HepG2 (cell line): ENCODE results near the gene TUBG1. TPM values are rescaled to one million over a fixed set of nuclear protein-coding genes. Genes with fewer than 3 reads are reported as not detected.
A peak's percentile ranks its signal among the peaks of the same experiment; 100 is the strongest.

ENCODE experiments used
- BORCS8-MEF2B ChIP-seq: sonication (generic); formaldehyde crosslinking; IDR thresholded peaks from 2 replicates; pipeline ENCODE4 v1.8.0; 2022; ENCODE audit warnings: mild to moderate bottlenecking, missing genetic modification reagents
- GABPA ChIP-seq, 2 experiments: IDR thresholded peaks; 2 replicates each; pipeline ENCODE4 v1.6.1; 2011 to 2016; ENCODE audit warnings: low read depth in 2 of 2, low read length in 1 of 2, missing biosample characterization in 1 of 2, missing genetic modification characterization in 1 of 2
- MATR3 ChIP-seq: sonication (generic); formaldehyde crosslinking; IDR thresholded peaks from 2 replicates; pipeline ENCODE4 v1.4.0; 2020; ENCODE audit warnings: missing genetic modification reagents
- MLLT10 ChIP-seq: sonication (generic); formaldehyde crosslinking; IDR thresholded peaks from 2 replicates; pipeline ENCODE4 v1.4.0; 2020; ENCODE audit warnings: missing genetic modification reagents
- NAIF1 ChIP-seq: sonication (generic); formaldehyde crosslinking; IDR thresholded peaks from 2 replicates; pipeline ENCODE4 v1.5.0; 2020; ENCODE audit warnings: mild to moderate bottlenecking, missing genetic modification reagents, borderline replicate concordance
- NR1H2 ChIP-seq: sonication (generic); formaldehyde crosslinking; IDR thresholded peaks from 2 replicates; pipeline ENCODE4 v1.8.1; 2022; ENCODE audit warnings: low read depth, missing genetic modification reagents, borderline replicate concordance
- POLR2A ChIP-seq, 2 experiments: IDR thresholded peaks; 2 replicates each; pipeline ENCODE4 v1.6.1; 2011; ENCODE audit warnings: low read depth in 2 of 2, low read length in 2 of 2, mild to moderate bottlenecking in 1 of 2, moderate library complexity in 1 of 2; ENCODE audit not compliant: insufficient read depth in 1 of 2
- SRSF9 ChIP-seq: fragments of 200-400 bp; formaldehyde crosslinking; IDR thresholded peaks from 2 replicates; pipeline ENCODE4 v1.6.1; 2018; ENCODE audit warnings: borderline replicate concordance, mild to moderate bottlenecking, low read depth, low read length; ENCODE audit not compliant: insufficient read depth, poor library complexity, severe bottlenecking
- ZFP36L1 ChIP-seq: sonication (generic); formaldehyde crosslinking; IDR thresholded peaks from 2 replicates; pipeline ENCODE4 v1.8.0; 2022; ENCODE audit warnings: mild to moderate bottlenecking, missing genetic modification reagents, moderate library complexity
- ZNF225 ChIP-seq: sonication (generic); formaldehyde crosslinking; IDR thresholded peaks from 2 replicates; pipeline ENCODE4 v1.4.0; 2020; ENCODE audit warnings: mild to moderate bottlenecking, missing genetic modification reagents
- ZNF350 ChIP-seq: sonication (generic); formaldehyde crosslinking; IDR thresholded peaks from 2 replicates; pipeline ENCODE4 v1.4.0; 2020; ENCODE audit warnings: mild to moderate bottlenecking, low read depth, missing genetic modification reagents, borderline replicate concordance
- ZNF446 ChIP-seq: sonication (generic); formaldehyde crosslinking; IDR thresholded peaks from 2 replicates; pipeline ENCODE4 v1.5.0; 2020; ENCODE audit warnings: mild to moderate bottlenecking, missing genetic modification reagents
- ZNF772 ChIP-seq: sonication (generic); formaldehyde crosslinking; IDR thresholded peaks from 2 replicates; pipeline ENCODE4 v1.5.0; 2020; ENCODE audit warnings: mild to moderate bottlenecking, missing genetic modification reagents
- polyA plus RNA-seq, 8 experiments: library from polyadenylated mRNA; depleted of rRNA in 3 of 8; stranded (reverse) in 7 of 8; unstranded in 1 of 8; fragments of >200 nt; fragmentation: Illumina TruSeq in 4 of 8; extraction: Trizol in 4 of 8; gene quantifications; 2 replicates each; pipeline versions ENCODE4 v1.2.1 to v1.2.3, GENCODE V29; 2011 to 2016; ENCODE audit warnings: low read depth in 4 of 8, missing spikeins in 1 of 8, mixed read lengths in 1 of 8; ENCODE audit not compliant: insufficient read depth in 1 of 8
- total RNA-seq, 5 experiments: library from RNA; depleted of rRNA; stranded (reverse); fragments of >200 nt; fragmentation: Illumina TruSeq; extraction: Trizol; gene quantifications; 2 replicates each; pipeline ENCODE4 v1.2.3, GENCODE V29; 2016; ENCODE audit warnings: low read depth in 1 of 5
- TF ChIP-seq, protein P1 (sequence below): sonication (generic); formaldehyde crosslinking; IDR thresholded peaks from 2 replicates; pipeline ENCODE4 v1.9.0; 2022; ENCODE audit warnings: missing genetic modification reagents, mild to moderate bottlenecking, borderline replicate concordance
- TF ChIP-seq, protein P2 (sequence below): sonication (generic); formaldehyde crosslinking; IDR thresholded peaks from 2 replicates; pipeline ENCODE4 v1.9.0; 2022; ENCODE audit warnings: low read depth, missing genetic modification reagents
- TF ChIP-seq, protein P3 (sequence below): sonication (generic); formaldehyde crosslinking; IDR thresholded peaks from 2 replicates; pipeline ENCODE4 v1.4.0; 2020; ENCODE audit warnings: missing genetic modification reagents, mild to moderate bottlenecking, borderline replicate concordance
- TF ChIP-seq, protein P4 (sequence below): sonication (generic); formaldehyde crosslinking; IDR thresholded peaks from 2 replicates; pipeline ENCODE4 v1.4.0; 2020; ENCODE audit warnings: mild to moderate bottlenecking, missing genetic modification reagents
- TF ChIP-seq, protein P5 (sequence below): sonication (generic); formaldehyde crosslinking; IDR thresholded peaks from 2 replicates; pipeline ENCODE4 v1.4.0; 2020; ENCODE audit warnings: missing genetic modification reagents, borderline replicate concordance

TUBG1 gene
- total and polyA plus RNA-seq, 2 of the 13 experiments (the other 11 are each of a cell fraction or from before 2014, with no cell fraction given): 74.1 to 137 TPM

DNA sequence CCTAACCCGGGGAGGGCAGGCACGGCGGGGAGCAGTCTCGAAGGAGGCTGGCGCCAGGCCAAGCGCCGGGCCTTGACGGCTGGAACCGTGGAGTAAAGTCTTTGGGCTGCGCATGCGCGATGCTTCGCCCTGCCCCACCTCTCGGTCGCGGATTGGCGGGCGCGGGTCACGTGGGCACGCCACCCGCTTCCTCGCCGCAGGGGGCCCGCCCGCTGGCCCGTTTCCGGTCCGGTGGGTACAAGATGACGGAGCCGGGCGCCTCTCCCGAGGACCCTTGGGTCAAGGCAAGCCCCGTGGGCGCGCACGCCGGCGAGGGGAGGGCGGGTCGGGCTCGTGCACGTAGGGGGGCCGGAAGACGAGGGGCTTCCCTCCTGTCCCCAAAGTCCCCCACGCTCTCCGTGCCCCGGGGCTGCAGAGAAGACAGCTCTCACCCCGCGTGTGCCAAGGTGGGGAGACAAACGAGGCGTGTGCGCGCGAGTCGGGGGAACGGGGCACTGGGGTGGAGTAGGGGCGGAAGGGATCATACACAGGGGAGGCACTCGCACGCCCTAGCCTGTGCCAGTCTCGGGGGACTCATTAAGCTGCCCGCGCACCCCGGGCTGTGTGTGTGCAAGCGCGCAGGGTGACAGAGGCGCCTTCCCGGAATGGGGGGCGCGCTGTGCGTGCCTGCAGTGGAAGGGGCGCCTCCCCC is 42.5 kb upstream of the TUBG1 start, which contains the start of gene MLX (continued):
- TF ChIP-seq, protein P1, sequence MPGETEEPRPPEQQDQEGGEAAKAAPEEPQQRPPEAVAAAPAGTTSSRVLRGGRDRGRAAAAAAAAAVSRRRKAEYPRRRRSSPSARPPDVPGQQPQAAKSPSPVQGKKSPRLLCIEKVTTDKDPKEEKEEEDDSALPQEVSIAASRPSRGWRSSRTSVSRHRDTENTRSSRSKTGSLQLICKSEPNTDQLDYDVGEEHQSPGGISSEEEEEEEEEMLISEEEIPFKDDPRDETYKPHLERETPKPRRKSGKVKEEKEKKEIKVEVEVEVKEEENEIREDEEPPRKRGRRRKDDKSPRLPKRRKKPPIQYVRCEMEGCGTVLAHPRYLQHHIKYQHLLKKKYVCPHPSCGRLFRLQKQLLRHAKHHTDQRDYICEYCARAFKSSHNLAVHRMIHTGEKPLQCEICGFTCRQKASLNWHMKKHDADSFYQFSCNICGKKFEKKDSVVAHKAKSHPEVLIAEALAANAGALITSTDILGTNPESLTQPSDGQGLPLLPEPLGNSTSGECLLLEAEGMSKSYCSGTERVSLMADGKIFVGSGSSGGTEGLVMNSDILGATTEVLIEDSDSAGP (CRISPR knock-in tag): peak; percentile 92
- peak; percentile 98 for TF ChIP-seq BORCS8-MEF2B
- TF ChIP-seq, protein P2, sequence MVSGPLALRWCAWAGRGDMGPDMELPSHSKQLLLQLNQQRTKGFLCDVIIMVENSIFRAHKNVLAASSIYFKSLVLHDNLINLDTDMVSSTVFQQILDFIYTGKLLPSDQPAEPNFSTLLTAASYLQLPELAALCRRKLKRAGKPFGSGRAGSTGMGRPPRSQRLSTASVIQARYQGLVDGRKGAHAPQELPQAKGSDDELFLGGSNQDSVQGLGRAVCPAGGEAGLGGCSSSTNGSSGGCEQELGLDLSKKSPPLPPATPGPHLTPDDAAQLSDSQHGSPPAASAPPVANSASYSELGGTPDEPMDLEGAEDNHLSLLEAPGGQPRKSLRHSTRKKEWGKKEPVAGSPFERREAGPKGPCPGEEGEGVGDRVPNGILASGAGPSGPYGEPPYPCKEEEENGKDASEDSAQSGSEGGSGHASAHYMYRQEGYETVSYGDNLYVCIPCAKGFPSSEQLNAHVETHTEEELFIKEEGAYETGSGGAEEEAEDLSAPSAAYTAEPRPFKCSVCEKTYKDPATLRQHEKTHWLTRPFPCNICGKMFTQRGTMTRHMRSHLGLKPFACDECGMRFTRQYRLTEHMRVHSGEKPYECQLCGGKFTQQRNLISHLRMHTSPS (CRISPR knock-in tag): peak; percentile 90
- peak; percentile 91; the same call in 1 of the 2 replicates for TF ChIP-seq ZNF350 (CRISPR knock-in tag)
- no peak for TF ChIP-seq MLLT10 (CRISPR knock-in tag)
- TF ChIP-seq NAIF1: peak; percentile 82; the same call in 1 of the 2 replicates
- no peak for TF ChIP-seq MATR3
- no peak for TF ChIP-seq ZNF772 (CRISPR knock-in tag)
- no peak; the same call in 1 of the 2 replicates for TF ChIP-seq ZFP36L1 (CRISPR knock-in tag)
- no peak for TF ChIP-seq ZNF446 (CRISPR knock-in tag)
- TF ChIP-seq, protein P3, sequence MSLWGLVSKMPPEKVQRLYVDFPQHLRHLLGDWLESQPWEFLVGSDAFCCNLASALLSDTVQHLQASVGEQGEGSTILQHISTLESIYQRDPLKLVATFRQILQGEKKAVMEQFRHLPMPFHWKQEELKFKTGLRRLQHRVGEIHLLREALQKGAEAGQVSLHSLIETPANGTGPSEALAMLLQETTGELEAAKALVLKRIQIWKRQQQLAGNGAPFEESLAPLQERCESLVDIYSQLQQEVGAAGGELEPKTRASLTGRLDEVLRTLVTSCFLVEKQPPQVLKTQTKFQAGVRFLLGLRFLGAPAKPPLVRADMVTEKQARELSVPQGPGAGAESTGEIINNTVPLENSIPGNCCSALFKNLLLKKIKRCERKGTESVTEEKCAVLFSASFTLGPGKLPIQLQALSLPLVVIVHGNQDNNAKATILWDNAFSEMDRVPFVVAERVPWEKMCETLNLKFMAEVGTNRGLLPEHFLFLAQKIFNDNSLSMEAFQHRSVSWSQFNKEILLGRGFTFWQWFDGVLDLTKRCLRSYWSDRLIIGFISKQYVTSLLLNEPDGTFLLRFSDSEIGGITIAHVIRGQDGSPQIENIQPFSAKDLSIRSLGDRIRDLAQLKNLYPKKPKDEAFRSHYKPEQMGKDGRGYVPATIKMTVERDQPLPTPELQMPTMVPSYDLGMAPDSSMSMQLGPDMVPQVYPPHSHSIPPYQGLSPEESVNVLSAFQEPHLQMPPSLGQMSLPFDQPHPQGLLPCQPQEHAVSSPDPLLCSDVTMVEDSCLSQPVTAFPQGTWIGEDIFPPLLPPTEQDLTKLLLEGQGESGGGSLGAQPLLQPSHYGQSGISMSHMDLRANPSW (CRISPR knock-in tag): peak; percentile 80; the same call in 1 of the 2 replicates
- 0 out of 2 replicates have a peak, but pooled peaks have one; percentile 12 for TF ChIP-seq ZNF225 (CRISPR knock-in tag)
- TF ChIP-seq SRSF9: no peak
- TF ChIP-seq, protein P4, sequence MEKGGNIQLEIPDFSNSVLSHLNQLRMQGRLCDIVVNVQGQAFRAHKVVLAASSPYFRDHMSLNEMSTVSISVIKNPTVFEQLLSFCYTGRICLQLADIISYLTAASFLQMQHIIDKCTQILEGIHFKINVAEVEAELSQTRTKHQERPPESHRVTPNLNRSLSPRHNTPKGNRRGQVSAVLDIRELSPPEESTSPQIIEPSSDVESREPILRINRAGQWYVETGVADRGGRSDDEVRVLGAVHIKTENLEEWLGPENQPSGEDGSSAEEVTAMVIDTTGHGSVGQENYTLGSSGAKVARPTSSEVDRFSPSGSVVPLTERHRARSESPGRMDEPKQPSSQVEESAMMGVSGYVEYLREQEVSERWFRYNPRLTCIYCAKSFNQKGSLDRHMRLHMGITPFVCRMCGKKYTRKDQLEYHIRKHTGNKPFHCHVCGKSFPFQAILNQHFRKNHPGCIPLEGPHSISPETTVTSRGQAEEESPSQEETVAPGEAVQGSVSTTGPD: no peak
- peak in 1 of 2 experiments; percentile 60; a peak in 2 of 4 replicates for TF ChIP-seq POLR2A (IDR thresholded peaks at IDR 0.05; ENCODE audit: insufficient read depth in 1 of 2, low read depth in 2 of 2, low read length in 2 of 2)
- 0 out of 2 replicates have a peak, but pooled peaks have one; percentile 33 for TF ChIP-seq NR1H2 (CRISPR knock-in tag)
- TF ChIP-seq GABPA (IDR thresholded peaks at IDR 0.05; ENCODE audit: low read depth, low read length): no peak
- peak; percentile 84 for TF ChIP-seq GABPA (CRISPR knock-in tag; IDR thresholded peaks at IDR 0.05; ENCODE audit: low read depth)
- TF ChIP-seq, protein P5, sequence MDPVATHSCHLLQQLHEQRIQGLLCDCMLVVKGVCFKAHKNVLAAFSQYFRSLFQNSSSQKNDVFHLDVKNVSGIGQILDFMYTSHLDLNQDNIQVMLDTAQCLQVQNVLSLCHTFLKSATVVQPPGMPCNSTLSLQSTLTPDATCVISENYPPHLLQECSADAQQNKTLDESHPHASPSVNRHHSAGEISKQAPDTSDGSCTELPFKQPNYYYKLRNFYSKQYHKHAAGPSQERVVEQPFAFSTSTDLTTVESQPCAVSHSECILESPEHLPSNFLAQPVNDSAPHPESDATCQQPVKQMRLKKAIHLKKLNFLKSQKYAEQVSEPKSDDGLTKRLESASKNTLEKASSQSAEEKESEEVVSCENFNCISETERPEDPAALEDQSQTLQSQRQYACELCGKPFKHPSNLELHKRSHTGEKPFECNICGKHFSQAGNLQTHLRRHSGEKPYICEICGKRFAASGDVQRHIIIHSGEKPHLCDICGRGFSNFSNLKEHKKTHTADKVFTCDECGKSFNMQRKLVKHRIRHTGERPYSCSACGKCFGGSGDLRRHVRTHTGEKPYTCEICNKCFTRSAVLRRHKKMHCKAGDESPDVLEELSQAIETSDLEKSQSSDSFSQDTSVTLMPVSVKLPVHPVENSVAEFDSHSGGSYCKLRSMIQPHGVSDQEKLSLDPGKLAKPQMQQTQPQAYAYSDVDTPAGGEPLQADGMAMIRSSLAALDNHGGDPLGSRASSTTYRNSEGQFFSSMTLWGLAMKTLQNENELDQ (CRISPR knock-in tag): peak; percentile 81; the same call in 1 of the 2 replicates
